ENCODE results near the gene SPATA2L. TPM values are rescaled to one million over a fixed set of nuclear protein-coding genes. Genes with fewer than 3 reads are reported as not detected.

The SPATA2L gene
- total RNA-seq, 4 donors from 2014 or later: 1.3 to 7.5 (median 3.2) TPM

DNA sequence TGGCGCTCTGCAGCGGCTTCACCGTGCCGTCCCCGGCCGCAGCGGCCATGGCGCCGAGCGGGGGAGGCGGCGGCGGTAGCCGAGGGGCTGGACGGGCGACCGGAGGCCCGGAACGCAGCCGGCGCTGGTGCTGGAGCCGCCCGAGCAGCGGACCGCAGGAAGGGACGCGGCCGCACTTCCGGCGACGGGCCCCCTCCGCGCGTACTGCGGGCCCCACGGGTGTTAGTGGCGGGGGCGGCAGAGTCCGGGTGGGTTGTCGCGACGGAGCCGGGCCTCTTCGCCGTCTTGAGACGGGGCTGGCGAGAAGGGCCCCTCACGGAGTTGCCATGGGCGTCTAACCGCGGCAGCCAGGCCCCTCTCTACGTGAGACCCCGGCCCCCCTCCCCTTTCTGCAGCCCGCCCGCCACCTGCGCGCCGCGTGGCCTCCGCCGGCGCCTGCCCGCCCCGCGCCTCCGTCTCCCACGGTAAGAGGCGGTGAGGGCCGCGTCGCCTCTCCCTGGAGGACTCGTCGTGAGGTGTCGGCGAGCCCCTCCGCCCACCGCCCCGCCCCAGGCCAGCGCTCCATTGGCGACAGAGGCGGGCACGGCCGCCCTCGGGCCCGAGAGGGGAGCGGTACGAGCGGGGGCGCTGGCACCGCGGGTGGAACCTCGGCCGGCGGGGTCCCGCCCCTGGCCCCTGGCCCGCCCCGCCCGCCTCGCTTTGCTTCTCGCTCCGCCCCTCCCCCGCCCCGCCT lies 19.5 kb upstream of the SPATA2L start, which contains the start of the genes VPS9D1 and ZNF276:
TSS of gene VPS9D1 (minus strand) at position 86 of the 733 bp plus-strand sequence. CDS start at position 49, 37 bp downstream.
TSS of gene ZNF276 (plus strand) at position 725 of the 733 bp plus-strand sequence. CDS start 104 bp downstream, outside the sequence.
- H3K4me3 ChIP-seq: peak within 1 kb of the TSS; percentile 67 to 92 (median 81)
- peaks cover 0 to 27% of the 10 kb centered on the region in 2 donors for H3K36me3 ChIP-seq
- DNase-seq: peak; percentile 54 to 58
- H3K27me3 ChIP-seq: no peaks in the 10 kb centered on the region
- peaks cover 27 to 33% of the 10 kb centered on the region in 2 donors for H3K4me1 ChIP-seq
- H3K9me3 ChIP-seq: no peaks in the 10 kb centered on the region
- intact Hi-C loops (cut with DNase I; ENCODE audit: low total_unique reads): loop anchor here (1.0 to 5.0 kb wide), 4 partner anchors 20 to 151 kb away; partner anchors contain the start of genes CDK10, CHMP1A, SPATA2L and SPATA33
- in situ Hi-C loops (cut with MboI; ENCODE audit: low sequenced_read_pairs in 4 of 4): no loop called here
- peak within 1 kb of the TSS; percentile 85 to 99 (median 95) for H3K27ac ChIP-seq
- TF ChIP-seq POLR2A (IDR thresholded peaks at IDR 0.05): peak; percentile 69 to 72
- TF ChIP-seq, protein P1, sequence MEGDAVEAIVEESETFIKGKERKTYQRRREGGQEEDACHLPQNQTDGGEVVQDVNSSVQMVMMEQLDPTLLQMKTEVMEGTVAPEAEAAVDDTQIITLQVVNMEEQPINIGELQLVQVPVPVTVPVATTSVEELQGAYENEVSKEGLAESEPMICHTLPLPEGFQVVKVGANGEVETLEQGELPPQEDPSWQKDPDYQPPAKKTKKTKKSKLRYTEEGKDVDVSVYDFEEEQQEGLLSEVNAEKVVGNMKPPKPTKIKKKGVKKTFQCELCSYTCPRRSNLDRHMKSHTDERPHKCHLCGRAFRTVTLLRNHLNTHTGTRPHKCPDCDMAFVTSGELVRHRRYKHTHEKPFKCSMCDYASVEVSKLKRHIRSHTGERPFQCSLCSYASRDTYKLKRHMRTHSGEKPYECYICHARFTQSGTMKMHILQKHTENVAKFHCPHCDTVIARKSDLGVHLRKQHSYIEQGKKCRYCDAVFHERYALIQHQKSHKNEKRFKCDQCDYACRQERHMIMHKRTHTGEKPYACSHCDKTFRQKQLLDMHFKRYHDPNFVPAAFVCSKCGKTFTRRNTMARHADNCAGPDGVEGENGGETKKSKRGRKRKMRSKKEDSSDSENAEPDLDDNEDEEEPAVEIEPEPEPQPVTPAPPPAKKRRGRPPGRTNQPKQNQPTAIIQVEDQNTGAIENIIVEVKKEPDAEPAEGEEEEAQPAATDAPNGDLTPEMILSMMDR (IDR thresholded peaks at IDR 0.05 in 4 of 5, conservative IDR thresholded peaks at IDR 0.05 in 1 of 5): peak in 1 of 5 experiments; percentile 17
- peak; percentile 81 for ATAC-seq

DNA sequence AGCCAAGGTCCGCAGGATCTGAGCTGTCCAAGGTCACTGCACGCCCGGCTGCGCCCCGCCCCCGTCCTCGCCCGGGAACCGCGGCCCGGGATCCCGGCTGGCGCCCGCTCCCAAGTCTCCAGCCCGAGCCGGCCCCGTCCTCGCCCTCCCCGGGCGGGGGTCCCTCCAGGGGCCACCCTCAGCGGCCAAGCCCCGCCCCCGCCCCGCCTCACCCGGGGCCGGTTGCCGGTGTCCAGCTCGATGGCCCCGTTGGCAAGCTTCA lies 19.0 kb upstream of the SPATA2L start:
- peaks cover 27 to 33% of the 10 kb centered on the region in 2 donors for H3K4me1 ChIP-seq
- no peaks in the 10 kb centered on the region for H3K9me3 ChIP-seq
- in situ Hi-C loops (cut with MboI; ENCODE audit: low sequenced_read_pairs in 4 of 4): no loop called here
- H3K27me3 ChIP-seq: no peaks in the 10 kb centered on the region
- H3K36me3 ChIP-seq: peaks cover 0 to 27% of the 10 kb centered on the region in 2 donors
- H3K4me3 ChIP-seq: peak overlapping the region; percentile 67 to 92 (median 81)
- DNase-seq (peak in 1 of 2 donors; percentile 31), ATAC-seq (peak; percentile 22 to 37)
- no peak for TF ChIP-seq POLR2A (IDR thresholded peaks at IDR 0.05)
- TF ChIP-seq, protein P1 (IDR thresholded peaks at IDR 0.05 in 4 of 5, conservative IDR thresholded peaks at IDR 0.05 in 1 of 5): no peak
- intact Hi-C loops (cut with DNase I; ENCODE audit: low total_unique reads): loop anchor here (1.0 to 5.0 kb wide), 3 partner anchors 19 to 152 kb away; partner anchors contain the start of genes CHMP1A, SPATA2L, SPATA33 and TCF25
- H3K27ac ChIP-seq: peak overlapping the region; percentile 85 to 99 (median 95)

DNA sequence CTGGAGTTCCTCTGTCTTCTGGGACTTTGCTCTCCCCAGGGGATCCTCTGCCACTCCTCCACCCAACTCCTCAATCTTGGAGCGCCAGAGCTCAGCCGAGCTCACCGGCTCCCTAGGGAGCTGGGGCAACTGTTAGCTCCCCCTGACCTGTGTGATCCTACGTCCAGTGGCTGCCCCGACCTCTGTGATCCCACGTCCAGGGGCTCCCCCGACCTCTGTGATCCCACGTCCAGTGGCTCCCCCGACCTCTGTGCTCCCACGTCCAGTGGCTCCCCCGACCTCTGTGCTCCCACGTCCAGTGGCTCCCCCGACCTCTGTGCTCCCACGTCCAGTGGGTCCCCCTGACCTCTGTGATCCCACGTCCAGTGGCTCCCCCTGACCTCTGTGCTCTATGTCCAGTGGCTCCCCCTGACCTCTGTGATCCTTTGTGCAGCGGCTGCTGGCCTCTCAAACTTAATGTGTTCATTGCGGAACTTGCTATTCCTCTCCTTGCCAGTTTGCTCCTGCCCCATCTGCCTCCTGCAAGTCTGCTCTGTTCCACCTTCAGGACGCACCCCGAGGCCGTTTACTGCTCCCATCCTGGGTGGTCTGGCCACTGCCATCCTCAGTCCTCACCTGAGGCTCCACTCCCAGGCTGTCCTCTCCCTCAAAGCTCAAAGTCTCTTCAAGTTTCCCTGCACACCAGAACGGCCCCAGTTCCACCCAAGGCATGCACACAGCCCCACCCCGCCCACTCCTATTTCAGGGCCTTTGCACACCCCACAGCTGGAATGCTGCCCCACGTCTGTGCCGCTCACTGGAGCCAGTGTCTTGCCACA lies 16.4 kb upstream of the SPATA2L start:
- H3K27me3 ChIP-seq: no peaks in the 10 kb centered on the region
- H3K27ac ChIP-seq: no peak overlapping the region
- intact Hi-C loops (cut with DNase I; ENCODE audit: low total_unique reads): no loop called here
- ATAC-seq (no peak), DNase-seq (no peak)
- H3K9me3 ChIP-seq: no peaks in the 10 kb centered on the region
- in situ Hi-C loops (cut with MboI; ENCODE audit: low sequenced_read_pairs in 4 of 4): no loop called here
- H3K4me1 ChIP-seq: peaks cover 14 to 17% of the 10 kb centered on the region in 2 donors
- TF ChIP-seq, protein P1 (IDR thresholded peaks at IDR 0.05 in 4 of 5, conservative IDR thresholded peaks at IDR 0.05 in 1 of 5): no peak
- no peak for TF ChIP-seq POLR2A (IDR thresholded peaks at IDR 0.05)
- H3K4me3 ChIP-seq: no peak overlapping the region
- peaks cover 0 to 4% of the 10 kb centered on the region in 2 donors for H3K36me3 ChIP-seq

DNA sequence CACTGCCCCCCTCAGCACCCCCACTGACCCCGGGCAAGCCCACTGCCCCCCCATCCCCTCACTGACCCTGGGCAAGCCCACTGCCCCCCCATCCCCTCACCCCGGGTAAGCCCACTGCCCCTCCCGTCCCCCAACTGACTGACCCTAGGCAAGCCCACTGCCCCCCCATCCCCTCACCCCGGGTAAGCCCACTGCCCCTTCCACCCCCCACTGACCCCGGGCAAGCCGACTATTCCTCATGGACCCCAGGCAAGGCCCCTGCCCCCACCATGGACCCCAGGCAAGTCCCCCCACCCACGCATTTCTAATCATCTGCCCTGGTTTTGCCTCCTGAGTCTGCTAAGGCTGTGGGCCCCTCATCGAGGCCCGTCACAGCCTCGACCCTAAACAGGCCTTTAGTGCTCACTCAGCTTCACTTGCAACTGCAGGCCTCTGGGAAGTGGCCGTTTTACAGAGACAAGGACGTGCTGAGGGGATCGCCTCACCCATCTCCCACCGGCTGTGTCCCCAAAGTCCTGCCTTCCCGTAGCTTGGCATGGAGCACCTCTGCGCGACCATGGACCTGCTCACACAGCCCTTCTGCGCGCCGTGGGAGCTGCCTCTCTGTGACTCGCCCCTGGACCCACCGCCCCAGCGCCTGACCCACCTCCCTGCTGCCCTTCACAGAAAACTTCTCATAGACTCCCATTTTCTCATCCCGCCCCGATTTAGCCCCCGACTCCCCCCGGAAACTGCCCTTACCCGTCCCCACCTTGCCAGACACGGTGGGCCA lies 15.6 kb upstream of the SPATA2L start:
- no peaks in the 10 kb centered on the region for H3K36me3 ChIP-seq
- no peak for TF ChIP-seq POLR2A (IDR thresholded peaks at IDR 0.05)
- TF ChIP-seq, protein P1 (IDR thresholded peaks at IDR 0.05 in 4 of 5, conservative IDR thresholded peaks at IDR 0.05 in 1 of 5): no peak
- H3K9me3 ChIP-seq: no peaks in the 10 kb centered on the region
- no peak overlapping the region for H3K4me3 ChIP-seq
- DNase-seq: no peak
- in situ Hi-C loops (cut with MboI; ENCODE audit: low sequenced_read_pairs in 4 of 4) (no loop called here), intact Hi-C loops (cut with DNase I; ENCODE audit: low total_unique reads) (no loop called here)
- no peak overlapping the region for H3K27ac ChIP-seq
- H3K27me3 ChIP-seq: peaks cover 0 to 4% (median 0%) of the 10 kb centered on the region in 3 donors
- peaks cover 6 to 9% of the 10 kb centered on the region in 2 donors for H3K4me1 ChIP-seq
- ATAC-seq: no peak
